GM12874 (cell line): Measurements from ENCODE around the gene TCF19.

Source experiments
- TF ChIP-seq, protein P1 (sequence below): IDR thresholded peaks from 2 replicates; pipeline ENCODE4 v1.5.1; 2011; ENCODE audit warnings: low read depth, mild to moderate bottlenecking, control low read depth, low read length, moderate library complexity; ENCODE audit not compliant: insufficient read depth

Gene TCF19

DNA sequence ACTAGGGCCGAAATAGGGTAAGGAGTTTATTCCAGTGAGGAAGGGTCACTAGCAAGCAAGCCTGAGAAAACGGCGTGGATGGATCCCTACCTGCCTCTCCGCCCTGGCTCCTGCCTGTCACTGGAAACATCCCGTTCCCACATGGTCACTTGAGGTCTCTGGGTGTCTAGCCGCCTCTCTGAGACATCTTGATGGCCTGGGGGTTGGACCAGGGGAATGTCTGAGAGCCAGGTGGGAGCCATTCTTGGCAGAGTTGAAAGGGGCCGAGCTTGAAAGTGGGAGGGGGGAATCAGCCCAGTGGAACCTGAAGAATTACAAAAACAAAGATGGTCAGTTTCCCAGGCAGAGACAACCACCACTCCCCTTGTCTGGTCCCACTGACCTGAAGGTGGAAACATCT, 1.7 kb upstream of the TCF19 start:
- TF ChIP-seq, protein P1, sequence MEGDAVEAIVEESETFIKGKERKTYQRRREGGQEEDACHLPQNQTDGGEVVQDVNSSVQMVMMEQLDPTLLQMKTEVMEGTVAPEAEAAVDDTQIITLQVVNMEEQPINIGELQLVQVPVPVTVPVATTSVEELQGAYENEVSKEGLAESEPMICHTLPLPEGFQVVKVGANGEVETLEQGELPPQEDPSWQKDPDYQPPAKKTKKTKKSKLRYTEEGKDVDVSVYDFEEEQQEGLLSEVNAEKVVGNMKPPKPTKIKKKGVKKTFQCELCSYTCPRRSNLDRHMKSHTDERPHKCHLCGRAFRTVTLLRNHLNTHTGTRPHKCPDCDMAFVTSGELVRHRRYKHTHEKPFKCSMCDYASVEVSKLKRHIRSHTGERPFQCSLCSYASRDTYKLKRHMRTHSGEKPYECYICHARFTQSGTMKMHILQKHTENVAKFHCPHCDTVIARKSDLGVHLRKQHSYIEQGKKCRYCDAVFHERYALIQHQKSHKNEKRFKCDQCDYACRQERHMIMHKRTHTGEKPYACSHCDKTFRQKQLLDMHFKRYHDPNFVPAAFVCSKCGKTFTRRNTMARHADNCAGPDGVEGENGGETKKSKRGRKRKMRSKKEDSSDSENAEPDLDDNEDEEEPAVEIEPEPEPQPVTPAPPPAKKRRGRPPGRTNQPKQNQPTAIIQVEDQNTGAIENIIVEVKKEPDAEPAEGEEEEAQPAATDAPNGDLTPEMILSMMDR = no peak

DNA sequence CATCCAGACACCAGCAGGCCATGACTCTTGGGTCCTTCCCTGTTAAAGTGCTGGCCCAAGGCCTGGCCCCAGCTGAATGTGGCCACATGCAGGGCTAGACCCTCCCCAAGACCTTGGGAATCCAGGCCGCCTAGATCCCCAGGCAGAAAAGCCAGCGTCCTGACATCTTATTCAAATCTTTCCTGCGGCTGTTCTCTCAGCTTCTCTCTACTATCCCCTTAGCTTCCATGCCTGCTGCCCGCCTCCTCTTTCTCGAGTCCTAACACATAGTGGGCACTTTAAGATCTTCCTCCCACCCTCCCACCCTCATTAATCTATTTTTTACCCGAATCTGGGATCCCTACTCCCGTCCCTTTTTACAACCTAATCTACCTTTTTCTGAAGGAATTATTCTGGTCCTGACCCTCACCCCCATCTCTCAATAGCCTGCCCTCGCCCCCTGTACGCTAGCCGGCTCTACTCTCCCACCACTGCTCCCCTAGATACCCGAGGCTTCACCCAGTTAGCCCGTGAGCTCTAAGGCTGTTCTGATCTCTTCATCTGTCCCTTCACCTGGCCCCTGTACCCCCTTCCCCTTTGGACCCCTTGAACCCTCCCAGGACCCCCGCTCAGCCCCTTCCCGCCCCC, 763 bp upstream of the TCF19 start, which contains the start of gene CCHCR1:
Gene CCHCR1, minus strand, starts transcription at position 290 of the 627 bp plus-strand sequence. Its CDS starts 202 bp downstream, at position 88.
- TF ChIP-seq, protein P1 = no peak

GRCh38 chr6:31158863-31159855, 770 bp downstream of the TCF19 start:
- TF ChIP-seq, protein P1 = peak; percentile 45

- TF ChIP-seq, protein P1 = no peak
These were observed 3.1 kb downstream of the TCF19 start for GRCh38 chr6:31161216-31162126.

- TF ChIP-seq, protein P1 = no peak
These were observed 4.2 kb downstream of the TCF19 start for GRCh38 chr6:31162463-31163165.

DNA sequence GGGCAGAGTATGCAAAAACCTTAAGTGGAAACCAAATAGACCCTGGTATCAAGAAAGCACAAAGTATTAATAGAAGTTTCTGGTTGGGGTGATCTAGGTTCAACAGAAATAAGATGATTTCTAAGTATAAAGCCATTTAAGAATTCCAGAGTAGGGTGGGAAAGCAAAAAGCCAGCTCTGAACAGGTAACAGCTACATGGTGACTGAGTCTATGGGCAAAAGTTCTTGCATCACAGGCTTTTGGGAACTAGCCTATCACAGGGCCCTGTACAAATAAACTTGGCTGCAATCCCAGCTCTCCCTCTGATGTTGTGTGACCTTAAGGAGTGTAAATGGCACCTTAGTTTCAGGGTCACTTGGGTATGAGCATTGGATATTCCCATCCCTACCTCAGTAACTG, 5.5 kb downstream of the TCF19 start:
- TF ChIP-seq, protein P1 = no peak
